ENCODE measurements around the gene TLCD5.

Gene TLCD5

DNA sequence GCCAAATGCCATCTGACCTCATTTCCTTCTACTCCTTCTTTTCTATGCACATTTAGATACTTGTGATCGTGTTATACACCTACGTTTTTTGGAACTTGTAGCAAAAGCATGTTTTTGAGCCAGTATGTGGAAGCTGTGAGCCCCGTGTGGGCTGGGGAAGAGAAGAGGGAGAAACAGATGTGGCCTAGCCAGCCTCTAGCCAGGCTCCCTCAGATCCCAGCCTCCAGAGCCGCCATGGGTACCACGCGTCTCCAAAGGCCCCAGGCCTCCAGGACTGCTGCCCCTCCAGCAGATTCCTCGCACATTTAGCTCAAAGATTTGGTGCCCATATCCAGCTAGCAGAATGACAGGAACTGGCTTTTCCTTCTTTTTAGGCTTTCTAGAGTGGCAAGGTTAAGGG is 17.0 kb upstream of the TLCD5 start:
- DNase-seq: no peak

DNA sequence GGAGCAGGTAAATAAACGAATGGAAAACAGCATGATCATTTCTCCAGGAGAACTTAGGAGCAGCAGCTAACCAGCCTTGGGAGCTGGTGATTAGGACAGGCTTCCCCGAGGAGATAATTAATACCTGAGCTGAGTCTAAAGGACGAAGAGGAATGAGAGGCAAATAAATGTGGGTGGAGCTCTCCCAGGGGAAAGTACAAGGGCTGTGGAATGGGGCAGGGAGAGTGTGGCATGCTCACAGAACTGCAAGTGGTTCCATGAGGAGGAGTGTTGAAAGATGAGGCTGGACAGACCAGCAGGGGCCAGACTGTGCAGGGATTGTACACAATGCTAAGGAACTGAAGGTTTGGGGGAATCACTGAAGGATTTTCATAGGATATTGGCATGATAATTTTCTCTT is 14.2 kb upstream of the TLCD5 start:
- DNase-seq: no peak

DNA sequence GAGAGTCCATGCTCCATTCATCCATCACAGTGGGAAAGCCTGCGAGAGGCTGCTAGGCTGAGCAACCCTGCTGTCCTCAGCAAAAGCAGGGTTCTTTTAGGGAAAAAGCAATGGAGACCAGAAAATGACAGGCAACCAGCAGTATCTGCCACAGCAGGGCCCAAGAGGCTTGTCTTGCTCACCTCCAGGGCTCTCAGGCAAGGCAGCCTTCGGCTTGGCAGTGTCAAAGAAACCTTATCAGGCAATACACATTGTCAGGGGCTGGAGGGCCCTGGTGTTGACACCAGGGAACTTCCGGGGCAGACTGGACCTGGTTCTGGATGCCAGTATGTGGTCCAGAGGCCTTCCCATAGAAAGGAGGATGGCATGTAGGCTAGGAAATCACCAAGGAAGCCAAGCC is 10.2 kb upstream of the TLCD5 start:
- no peak for DNase-seq

DNA sequence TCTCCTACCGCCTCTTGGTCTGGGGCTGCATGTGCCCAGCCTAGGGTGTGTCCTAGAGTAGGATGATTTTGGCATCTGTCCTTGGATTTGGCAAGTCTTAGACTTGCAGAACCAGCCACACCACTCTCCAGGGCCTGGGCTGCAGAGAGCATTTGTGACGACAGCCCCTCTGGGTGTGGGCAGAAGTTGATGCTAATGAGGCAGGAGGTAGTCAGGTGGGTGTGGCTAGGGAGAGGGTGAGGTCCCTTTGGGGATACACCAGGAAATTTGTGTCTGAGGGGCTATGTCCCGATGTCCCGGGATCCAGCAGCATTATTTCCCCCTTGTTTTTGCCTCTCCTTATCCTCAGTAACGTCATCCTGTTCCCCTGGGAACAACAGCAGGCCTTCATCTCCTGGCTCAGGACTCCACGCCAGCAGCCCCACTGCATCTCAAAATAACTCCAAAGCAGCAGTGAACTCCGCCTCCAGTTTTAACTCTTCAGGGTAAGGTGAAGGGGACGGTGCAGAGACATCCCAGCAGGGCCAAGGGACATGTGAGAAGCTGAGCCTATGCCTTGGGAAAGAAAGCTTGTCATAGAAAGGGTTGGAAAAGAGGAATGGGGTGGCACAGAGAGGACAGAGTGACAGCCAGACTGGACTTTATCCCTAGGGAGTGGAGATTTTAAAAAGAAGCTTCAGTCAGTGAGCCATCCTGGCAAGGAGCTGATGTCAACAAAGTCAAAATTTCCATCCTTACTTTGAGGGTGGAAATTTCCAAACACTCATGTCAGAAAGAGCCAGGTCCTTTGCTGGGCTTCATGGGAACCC is 8.0 kb upstream of the TLCD5 start:
- DNase-seq: peak; percentile 11

GRCh38 chr11:120317689-120318480 is 7.2 kb upstream of the TLCD5 start:
- no peak for DNase-seq

DNA sequence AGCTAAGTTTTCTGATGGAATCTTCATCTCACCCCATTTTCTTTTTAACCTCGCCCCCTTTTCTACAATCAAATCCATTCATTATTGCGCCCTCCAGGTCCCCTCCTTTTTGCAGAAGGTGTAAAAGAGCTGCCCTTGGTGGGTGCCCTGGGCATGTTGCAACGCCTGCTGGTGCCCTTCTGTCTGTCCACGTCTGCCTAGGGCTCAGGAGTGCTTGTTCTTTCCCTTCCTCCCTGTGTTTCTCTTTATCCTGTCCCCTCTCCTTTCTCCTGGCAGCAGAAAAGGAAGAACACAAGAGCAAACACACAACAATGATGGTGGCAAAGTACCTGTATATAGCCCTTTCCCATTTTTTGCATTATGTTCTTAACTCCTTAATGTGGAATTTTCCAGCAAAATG is 6.2 kb upstream of the TLCD5 start:
- no peak for DNase-seq

GRCh38 chr11:120326228-120326627 is 1.1 kb downstream of the TLCD5 start:
- no peak for DNase-seq

DNA sequence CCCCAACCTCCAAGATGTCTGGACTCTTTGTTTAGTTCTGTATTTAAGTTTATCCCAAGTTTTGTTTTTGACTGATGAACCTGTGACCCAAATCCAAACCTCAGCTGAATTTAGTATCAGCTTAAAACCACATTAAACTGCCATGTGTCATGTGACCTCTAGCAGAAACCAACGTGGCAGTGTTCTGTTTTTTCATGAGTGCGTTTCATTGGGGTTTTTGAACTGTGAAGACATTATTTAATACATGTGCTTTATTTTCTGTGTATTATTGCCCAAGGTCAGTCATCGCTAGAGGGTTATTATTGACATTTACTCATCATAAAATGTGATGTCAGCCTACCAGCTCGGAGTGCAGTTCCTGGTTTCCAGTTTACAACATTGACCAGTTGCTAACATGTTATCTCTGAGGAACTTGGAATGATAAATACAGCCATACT is 1.8 kb downstream of the TLCD5 start:
- peak; percentile 37 for DNase-seq

GRCh38 chr11:120327311-120327710 is 2.2 kb downstream of the TLCD5 start:
- no peak for DNase-seq

- DNase-seq: no peak
Measured at GRCh38 chr11:120329556-120329955, 4.5 kb downstream of the TLCD5 start.

- no peak for DNase-seq
Measured at GRCh38 chr11:120330045-120330444, 4.9 kb downstream of the TLCD5 start.

DNA sequence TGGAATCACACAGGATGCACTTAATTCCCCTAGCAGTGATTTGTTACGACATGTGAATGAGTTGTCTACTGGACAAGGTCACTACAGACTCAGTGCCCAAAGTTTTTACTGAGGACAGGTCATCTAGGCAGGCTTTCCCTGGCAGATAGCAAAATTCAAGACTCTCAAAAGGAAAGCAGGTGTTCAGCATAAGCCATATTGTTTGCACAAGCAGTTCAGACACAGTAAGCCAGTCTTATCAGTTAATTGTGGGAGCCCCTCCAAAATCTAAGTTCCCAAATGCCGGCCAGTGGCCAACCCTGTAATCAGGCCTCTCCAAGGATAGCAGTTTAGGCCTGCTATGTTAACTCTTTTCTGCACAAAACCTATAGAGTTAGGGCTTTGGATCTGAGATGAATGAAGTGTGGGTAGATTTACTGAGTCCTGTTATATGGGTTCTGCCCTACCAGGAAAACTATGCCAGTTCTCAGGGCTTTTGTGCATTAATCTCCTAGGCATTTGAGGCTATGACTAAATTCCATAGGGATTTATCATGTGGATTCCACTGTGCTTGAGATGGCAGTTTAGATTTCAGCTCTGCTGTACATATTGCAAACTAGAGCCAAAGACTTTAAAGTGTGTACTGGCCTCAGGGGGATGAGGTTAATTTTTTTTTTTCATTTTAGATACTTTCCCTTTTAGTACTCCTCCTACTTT is 6.3 kb downstream of the TLCD5 start:
- DNase-seq: peak; percentile 22

- no peak for DNase-seq
Measured at GRCh38 chr11:120332822-120333716, 8.0 kb downstream of the TLCD5 start.

DNA sequence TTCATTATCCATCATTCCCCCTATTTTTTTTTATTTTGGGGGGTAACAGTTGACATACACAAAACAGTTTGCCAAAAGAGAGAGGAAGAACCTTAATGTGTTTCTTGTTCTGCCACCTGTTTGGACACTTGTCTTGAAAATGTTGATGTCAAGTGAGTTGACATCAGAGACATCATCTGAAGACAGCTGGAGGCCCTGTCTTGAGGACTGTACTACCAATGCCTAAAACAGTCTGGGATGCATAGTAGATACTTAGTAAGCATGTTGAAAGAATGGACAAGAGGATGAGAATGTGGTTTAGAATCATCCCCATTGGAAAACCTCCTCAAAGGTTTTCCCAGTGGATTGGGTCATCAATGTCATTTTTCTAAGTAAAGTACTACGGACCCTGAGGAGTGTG is 8.7 kb downstream of the TLCD5 start:
- DNase-seq: no peak

DNA sequence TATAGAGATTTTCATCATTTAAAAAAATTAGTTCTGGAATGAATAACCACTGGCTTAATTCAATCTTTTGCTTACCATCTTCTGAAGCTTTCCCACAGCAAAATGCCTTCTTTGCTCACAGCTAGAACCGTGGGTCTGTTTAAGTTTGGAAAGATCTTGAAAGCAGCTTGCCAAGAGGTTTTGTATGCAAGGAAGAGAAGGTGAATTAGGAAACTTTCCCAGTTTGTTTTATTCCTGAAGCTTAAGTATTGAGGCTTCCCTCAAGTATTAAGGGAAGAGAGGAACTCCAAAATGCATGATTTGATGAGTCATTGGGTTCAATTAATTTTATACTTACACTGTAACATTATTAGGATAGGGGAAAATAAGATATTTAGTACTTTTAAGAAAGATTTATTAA is 9.2 kb downstream of the TLCD5 start:
- DNase-seq: no peak

- DNase-seq: peak; percentile 86
Measured at GRCh38 chr11:120334894-120335462, 9.9 kb downstream of the TLCD5 start.

DNA sequence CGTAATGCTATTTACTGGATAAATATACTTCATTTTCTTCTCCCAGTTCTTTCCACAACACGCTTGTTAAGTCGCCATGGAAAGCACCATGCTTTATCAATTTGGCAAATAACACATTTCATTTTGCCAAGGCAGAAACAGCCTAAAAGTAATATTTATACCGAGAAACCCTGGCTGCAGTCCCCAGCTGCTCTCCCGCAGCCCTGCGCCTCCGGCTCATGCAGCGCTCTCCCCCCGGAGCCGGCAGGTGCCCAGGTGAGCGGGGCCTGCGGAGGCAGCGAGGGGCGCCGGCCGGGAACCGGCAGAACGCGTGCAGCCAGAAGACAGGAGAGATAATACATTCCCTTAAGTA is 10.4 kb downstream of the TLCD5 start:
- DNase-seq: peak; percentile 83

GRCh38 chr11:120335908-120336640 is 11.0 kb downstream of the TLCD5 start, which contains the start of gene ARHGEF12:
ARHGEF12 (plus strand) TSS chr11:120336413; CDS start chr11:120337244, 831 bp downstream.
- DNase-seq: peak; percentile 99

DNA sequence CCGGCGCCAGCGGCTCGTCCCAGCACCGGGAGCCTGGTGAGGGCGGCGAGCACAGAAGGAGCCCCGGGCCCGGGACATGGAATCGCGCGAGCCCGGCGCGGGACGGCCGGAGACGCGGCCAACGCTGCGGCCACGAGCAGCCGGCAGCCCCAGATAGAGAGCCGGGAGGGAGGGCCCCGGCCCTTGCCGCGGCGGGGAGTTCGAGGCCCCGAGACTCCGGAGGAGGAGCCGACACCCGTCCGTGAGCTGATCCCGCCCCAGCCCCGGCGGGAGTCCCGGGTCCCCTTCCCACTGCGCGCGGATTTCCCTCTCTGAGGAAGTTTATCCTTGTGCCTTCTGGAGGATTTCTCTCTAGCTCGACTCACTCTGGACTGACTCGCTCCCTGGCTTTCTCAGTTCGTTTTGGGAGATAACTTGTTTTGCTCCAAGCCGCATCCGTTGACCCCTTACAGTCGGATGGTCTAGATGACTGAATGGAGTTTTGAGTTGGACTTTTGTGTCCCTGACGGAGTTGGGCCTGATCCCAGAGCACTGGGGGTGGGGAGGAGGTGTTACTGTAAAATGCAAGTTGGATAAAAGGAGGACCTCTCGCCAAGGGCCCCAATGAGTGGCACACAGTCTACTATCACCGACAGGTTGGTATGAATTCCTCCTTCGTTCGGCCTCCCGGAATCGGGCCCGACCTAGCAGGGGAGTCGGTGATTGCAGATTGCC is 11.7 kb downstream of the TLCD5 start:
- peak; percentile 86 for DNase-seq

DNA sequence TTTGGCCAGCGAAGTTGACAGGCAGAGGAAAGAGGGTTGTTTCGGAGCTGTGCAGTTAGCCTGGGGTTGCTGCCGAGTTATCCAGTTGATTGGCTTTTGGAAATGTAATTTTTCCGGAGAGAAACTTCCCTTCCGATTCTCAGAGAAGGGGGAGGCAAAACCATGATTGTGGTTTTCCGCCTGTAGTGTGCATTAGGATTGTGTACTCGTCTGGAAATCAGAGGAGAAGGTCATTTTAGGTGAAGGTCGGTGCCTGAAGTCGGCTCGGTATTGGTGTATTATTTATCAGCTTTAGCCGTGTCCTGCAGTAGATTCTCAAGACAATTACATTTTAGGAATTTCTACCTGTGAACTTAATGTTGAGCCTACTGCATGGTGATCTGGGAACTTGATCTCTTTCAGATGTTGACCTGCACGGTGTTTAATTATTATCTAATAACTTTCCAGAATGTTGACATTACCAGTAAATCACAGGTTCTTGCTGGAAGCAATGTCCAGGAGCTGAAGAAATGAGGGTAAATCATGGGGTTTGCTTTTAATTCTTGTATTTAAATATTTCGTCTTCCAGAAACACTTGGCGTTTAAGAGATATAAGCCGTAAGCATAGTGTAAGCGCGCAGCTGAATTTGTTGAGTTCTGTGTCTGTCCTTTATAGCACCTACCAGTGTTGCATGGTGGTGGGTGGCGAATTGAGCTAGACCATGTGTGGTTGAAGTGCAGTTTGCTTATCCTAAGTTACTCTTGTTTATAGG is 12.4 kb downstream of the TLCD5 start:
- peak; percentile 48 for DNase-seq

Data from DMS53 (cell line).